ENCODE results near the gene MAP7.
"Not testable (repeated sequence)": the region's sequence is repeated elsewhere in the genome, so short reads cannot be mapped to it uniquely, and the experiment has no call there.

MAP7 gene

GRCh38 chr6:136387316-136387715, 162.9 kb downstream of the MAP7 start:
- TF ChIP-seq, protein P1, sequence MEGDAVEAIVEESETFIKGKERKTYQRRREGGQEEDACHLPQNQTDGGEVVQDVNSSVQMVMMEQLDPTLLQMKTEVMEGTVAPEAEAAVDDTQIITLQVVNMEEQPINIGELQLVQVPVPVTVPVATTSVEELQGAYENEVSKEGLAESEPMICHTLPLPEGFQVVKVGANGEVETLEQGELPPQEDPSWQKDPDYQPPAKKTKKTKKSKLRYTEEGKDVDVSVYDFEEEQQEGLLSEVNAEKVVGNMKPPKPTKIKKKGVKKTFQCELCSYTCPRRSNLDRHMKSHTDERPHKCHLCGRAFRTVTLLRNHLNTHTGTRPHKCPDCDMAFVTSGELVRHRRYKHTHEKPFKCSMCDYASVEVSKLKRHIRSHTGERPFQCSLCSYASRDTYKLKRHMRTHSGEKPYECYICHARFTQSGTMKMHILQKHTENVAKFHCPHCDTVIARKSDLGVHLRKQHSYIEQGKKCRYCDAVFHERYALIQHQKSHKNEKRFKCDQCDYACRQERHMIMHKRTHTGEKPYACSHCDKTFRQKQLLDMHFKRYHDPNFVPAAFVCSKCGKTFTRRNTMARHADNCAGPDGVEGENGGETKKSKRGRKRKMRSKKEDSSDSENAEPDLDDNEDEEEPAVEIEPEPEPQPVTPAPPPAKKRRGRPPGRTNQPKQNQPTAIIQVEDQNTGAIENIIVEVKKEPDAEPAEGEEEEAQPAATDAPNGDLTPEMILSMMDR (IDR thresholded peaks at IDR 0.05; ENCODE audit: low read depth, low read length), result no peak
- Histone ChIP-seq H3K4me3 (ENCODE audit: low read depth, low read length) (no peak overlapping the region), H3K27ac (no peak overlapping the region), H3K36me3 (no peaks in the 10 kb centered on the region), H3K9me3 (ENCODE audit: severe bottlenecking) (no peaks in the 10 kb centered on the region), H3K27me3 (ENCODE audit: insufficient read depth, low read depth, severe bottlenecking) (no peaks in the 10 kb centered on the region)
- no peak for DNase-seq

DNA sequence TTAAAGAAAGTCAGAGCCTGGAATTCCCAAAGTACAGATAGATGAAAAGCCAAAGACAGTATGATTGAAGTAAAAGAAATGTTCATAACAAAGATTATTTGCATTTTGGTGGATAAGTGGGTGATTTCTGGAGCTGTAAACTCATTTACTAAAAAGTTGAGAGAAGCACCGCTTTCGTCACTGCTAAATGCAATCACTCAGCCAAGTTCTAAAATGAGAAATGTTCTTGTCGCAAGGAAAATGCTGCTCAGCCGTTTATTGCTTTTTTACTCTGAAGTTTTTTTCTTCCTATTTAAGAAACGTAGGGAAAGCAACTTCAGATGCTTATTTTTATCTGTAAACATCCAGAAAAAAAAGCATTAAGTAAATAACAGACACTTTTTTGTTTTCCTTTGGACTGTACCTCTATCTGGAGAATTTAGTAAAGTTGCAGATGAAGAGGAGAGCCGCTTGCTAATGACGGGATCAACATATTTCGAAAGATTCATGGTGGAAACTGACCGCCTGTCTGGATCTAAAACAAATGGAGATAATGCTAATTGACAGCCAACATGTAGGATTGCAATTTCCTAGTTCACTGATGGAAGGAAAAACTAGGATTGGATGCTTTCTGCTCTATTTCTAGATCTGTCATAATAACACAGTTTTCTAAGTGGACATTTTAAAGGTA, 166.8 kb downstream of the MAP7 start:
- Histone ChIP-seq H3K27me3 (ENCODE audit: insufficient read depth, low read depth, severe bottlenecking) (no peaks in the 10 kb centered on the region), H3K9me3 (ENCODE audit: severe bottlenecking) (no peaks in the 10 kb centered on the region), H3K4me3 (ENCODE audit: low read depth, low read length) (no peak overlapping the region), H3K27ac (no peak overlapping the region), H3K36me3 (no peaks in the 10 kb centered on the region)
- TF ChIP-seq, protein P1 (IDR thresholded peaks at IDR 0.05; ENCODE audit: low read depth, low read length), result no peak
- DNase-seq, result no peak

DNA sequence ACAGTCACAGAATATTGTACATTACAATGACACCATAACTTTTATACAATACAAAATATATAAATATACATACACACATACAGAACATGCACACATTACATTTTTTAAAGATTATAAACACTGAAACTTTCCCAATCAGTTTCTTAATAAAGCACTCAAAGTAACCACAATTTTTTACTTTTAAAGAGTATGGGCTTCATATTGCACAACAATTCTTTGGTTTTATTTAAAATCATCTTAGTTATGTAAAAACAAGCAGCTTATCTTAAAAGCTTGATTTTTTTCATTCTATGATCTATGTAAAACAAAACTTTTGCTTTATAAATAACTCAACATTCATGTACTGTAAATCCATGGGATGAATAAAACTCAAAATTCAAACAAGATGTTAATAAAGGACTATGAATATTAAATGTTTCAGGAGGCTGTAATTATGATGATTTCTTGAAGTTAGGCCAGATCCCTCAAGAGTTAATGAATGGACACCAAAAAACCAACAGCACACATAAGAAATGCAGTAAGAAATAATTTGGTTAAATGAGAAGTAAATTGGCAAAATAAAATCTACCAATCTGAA, 167.5 kb downstream of the MAP7 start:
- TF ChIP-seq, protein P1 (IDR thresholded peaks at IDR 0.05; ENCODE audit: low read depth, low read length), result no peak
- no peak for DNase-seq
- no peak overlapping the region for H3K4me3 ChIP-seq (ENCODE audit: low read depth, low read length)
- H3K27me3 ChIP-seq (ENCODE audit: insufficient read depth, low read depth, severe bottlenecking), result no peaks in the 10 kb centered on the region
- no peaks in the 10 kb centered on the region for H3K36me3 ChIP-seq
- H3K9me3 ChIP-seq (ENCODE audit: severe bottlenecking), result no peaks in the 10 kb centered on the region
- H3K27ac ChIP-seq, result no peak overlapping the region

DNA sequence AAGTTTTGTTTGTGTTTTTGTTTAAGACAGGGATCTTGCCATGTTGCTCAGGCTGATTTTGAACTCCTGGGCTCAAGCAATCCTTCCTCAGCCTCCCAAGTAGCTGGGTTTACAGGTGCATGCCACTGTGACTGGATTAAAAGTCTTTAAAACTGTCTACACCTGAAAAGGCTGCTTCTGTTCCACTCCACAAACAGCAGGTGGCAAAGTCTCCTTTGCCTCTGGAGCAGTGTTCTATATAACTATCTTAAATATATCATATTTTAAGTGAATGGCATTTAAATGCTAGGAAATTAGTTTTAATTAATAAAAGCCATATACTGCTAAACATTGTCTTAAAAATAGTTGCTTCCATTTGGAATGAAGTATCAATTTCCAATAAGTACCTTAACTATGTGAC, 171.3 kb downstream of the MAP7 start:
- DNase-seq, result no peak
- no peaks in the 10 kb centered on the region for H3K9me3 ChIP-seq (ENCODE audit: severe bottlenecking)
- TF ChIP-seq, protein P1 (IDR thresholded peaks at IDR 0.05; ENCODE audit: low read depth, low read length), result no peak; the same call in 1 of the 2 replicates
- H3K4me3 ChIP-seq (ENCODE audit: low read depth, low read length), result no peak overlapping the region
- H3K27ac ChIP-seq, result no peak overlapping the region
- H3K27me3 ChIP-seq (ENCODE audit: insufficient read depth, low read depth, severe bottlenecking), result no peaks in the 10 kb centered on the region
- no peaks in the 10 kb centered on the region for H3K36me3 ChIP-seq

GRCh38 chr6:136375836-136376235, 174.4 kb downstream of the MAP7 start:
- not testable (repeated sequence) for H3K9me3 ChIP-seq (ENCODE audit: severe bottlenecking); DNase-seq; H3K27ac ChIP-seq; H3K27me3 ChIP-seq (ENCODE audit: insufficient read depth, low read depth, severe bottlenecking); H3K36me3 ChIP-seq; H3K4me3 ChIP-seq (ENCODE audit: low read depth, low read length)

DNA sequence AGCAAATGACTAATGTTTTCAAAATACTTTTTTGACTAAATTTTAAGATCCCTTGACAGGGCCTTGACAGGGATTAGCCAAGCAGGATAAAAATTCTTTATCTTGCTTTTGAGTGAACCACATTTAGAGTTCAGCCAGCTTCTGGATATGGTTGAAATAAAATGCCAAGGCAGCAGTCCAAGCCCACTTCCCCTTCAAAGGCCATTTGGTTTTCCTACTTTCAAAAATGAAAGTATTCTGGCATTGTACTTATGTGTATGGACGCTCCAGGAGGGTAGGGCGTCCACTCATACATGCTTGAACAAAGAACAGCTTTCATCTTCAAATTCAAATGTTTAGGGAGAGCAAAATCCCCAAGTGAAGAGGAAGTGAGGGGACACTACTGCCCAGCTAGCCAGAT, 178.3 kb downstream of the MAP7 start:
- Histone ChIP-seq H3K36me3 (no peaks in the 10 kb centered on the region), H3K27me3 (ENCODE audit: insufficient read depth, low read depth, severe bottlenecking) (no peaks in the 10 kb centered on the region), H3K27ac (no peak overlapping the region), H3K4me3 (ENCODE audit: low read depth, low read length) (no peak overlapping the region), H3K9me3 (ENCODE audit: severe bottlenecking) (no peaks in the 10 kb centered on the region)
- DNase-seq, result no peak
- TF ChIP-seq, protein P1 (IDR thresholded peaks at IDR 0.05; ENCODE audit: low read depth, low read length), result no peak

Data from WERI-Rb-1 (cell line).